Esophagus muscularis mucosa (tissue), 4 donors: Measurements from ENCODE around the gene ITSN2. TPM values are rescaled to one million over a fixed set of nuclear protein-coding genes. Genes with fewer than 3 reads are reported as not detected.

Experiments
- DNase-seq: peaks from one replicate; pipeline ENCODE4 v3.0.0-alpha.2; 2017; ENCODE audit errors: extremely low spot score
- H3K27ac ChIP-seq, 4 donors: fragments of 200-600 bp; sonication (generic); replicated peaks in 1 of 4; 1 replicate in 3 of 4; 2 replicates in 1 of 4; pipeline ENCODE4 v1.5.1; 2016 to 2019; ENCODE audit warnings: mild to moderate bottlenecking in 1 of 4
- H3K27me3 ChIP-seq, 4 donors: fragments of 200-600 bp; sonication (generic); one replicate each; pipeline versions ENCODE4 v1.5.1 to v1.6.0; 2016 to 2019
- H3K36me3 ChIP-seq, 4 donors: fragments of 200-600 bp; sonication (generic); one replicate each; pipeline ENCODE4 v1.5.1; 2016 to 2019
- H3K4me1 ChIP-seq, 4 donors: fragments of 200-600 bp; sonication (generic); one replicate each; pipeline ENCODE4 v1.5.1; 2016 to 2019
- H3K4me3 ChIP-seq, 4 donors: fragments of 200-600 bp; sonication (generic); 1 replicate in 2 of 4; 2 replicates in 2 of 4; pipeline ENCODE4 v1.5.1; 2016 to 2019; ENCODE audit warnings: mild to moderate bottlenecking in 4 of 4, moderate library complexity in 1 of 4
- H3K9me3 ChIP-seq, 4 donors: fragments of 200-600 bp; sonication (generic); 1 replicate in 3 of 4; 2 replicates in 1 of 4; pipeline ENCODE4 v1.5.1; 2016 to 2019
- CTCF ChIP-seq, 3 experiments: fragments of 200-600 bp in 2 of 3; fragments of 450-650 bp in 1 of 3; sonication (generic) in 2 of 3; IDR thresholded peaks; one replicate each; pipeline ENCODE4 v1.5.1; 2017 to 2019; ENCODE audit warnings: antibody characterized with exemption in 3 of 3, mild to moderate bottlenecking in 2 of 3, moderate library complexity in 1 of 3
- EP300 ChIP-seq: sonication (generic); formaldehyde crosslinking; IDR thresholded peaks from one replicate; pipeline ENCODE4 v1.6.1; 2017; ENCODE audit warnings: antibody characterized with exemption
- POLR2A ChIP-seq: fragments of 450-650 bp; IDR thresholded peaks from one replicate; pipeline ENCODE4 v1.6.1; 2017; ENCODE audit warnings: antibody characterized with exemption, moderate library complexity, mild to moderate bottlenecking, low read depth
- POLR2AphosphoS5 ChIP-seq, 2 donors: sonication (generic); formaldehyde crosslinking; IDR thresholded peaks; one replicate each; pipeline ENCODE4 v1.6.1; 2017; ENCODE audit warnings: antibody characterized with exemption in 2 of 2
- WGBS: methylation state at CpG from one replicate; pipeline ENCODE4 v1.1.5; 2018; 5-methylcytosine and 5-hydroxymethylcytosine counted together
- intact Hi-C: fragments of 100-400 bp; cut with DNase I; formaldehyde crosslinking; loops from one replicate; pipeline ENCODE4 v1.15.1; 2023
- total RNA-seq, 4 donors: library from RNA; depleted of rRNA; stranded (reverse); fragments of >200 nt; gene quantifications; one replicate each; pipeline versions ENCODE4 v1.1.0 to v1.2.1, GENCODE V29; 2016

ITSN2 gene
- total RNA-seq, 4 donors from 2014 or later, result 47.0 to 60.2 (median 53.6) TPM

GRCh38 chr2:24210723-24211122 is 149.6 kb downstream of the ITSN2 start:
- Histone ChIP-seq H3K4me1 (no peaks in the 10 kb centered on the region), H3K36me3 (peaks cover 66 to 95% (median 81%) of the 10 kb centered on the region in 4 donors), H3K9me3 (no peaks in the 10 kb centered on the region), H3K27me3 (no peaks in the 10 kb centered on the region), H3K4me3 (no peak overlapping the region), H3K27ac (no peak overlapping the region)
- WGBS, result 92% methylated on average over 14 of the region's 21 CpGs
- TF ChIP-seq POLR2A, result no peak
- TF ChIP-seq EP300, result no peak
- no peak for DNase-seq
- intact Hi-C loops, result no loop called here

- no peak overlapping the region for H3K4me3 ChIP-seq
- intact Hi-C loops, result no loop called here
- TF ChIP-seq EP300, result no peak
- no peak for TF ChIP-seq POLR2AphosphoS5 (IDR thresholded peaks at IDR 0.05)
- TF ChIP-seq CTCF (IDR thresholded peaks at IDR 0.05), result no peak
- no peak for TF ChIP-seq POLR2A
- no peaks in the 10 kb centered on the region for H3K4me1 ChIP-seq
- H3K27ac ChIP-seq, result no peak overlapping the region
- DNase-seq, result no peak
- H3K27me3 ChIP-seq, result no peaks in the 10 kb centered on the region
- WGBS, result 91% methylated on average over 2 of the region's 2 CpGs
- H3K9me3 ChIP-seq, result no peaks in the 10 kb centered on the region
- H3K36me3 ChIP-seq, result peaks cover 65 to 95% (median 82%) of the 10 kb centered on the region in 4 donors
Observed at GRCh38 chr2:24210106-24210455, 150.3 kb downstream of the ITSN2 start.

- Histone ChIP-seq H3K4me1 (no peaks in the 10 kb centered on the region), H3K9me3 (no peaks in the 10 kb centered on the region), H3K4me3 (no peak overlapping the region), H3K27me3 (no peaks in the 10 kb centered on the region), H3K27ac (no peak overlapping the region), H3K36me3 (peaks cover 71 to 96% (median 85%) of the 10 kb centered on the region in 4 donors)
- TF ChIP-seq CTCF (IDR thresholded peaks at IDR 0.05), result no peak
- no peak for TF ChIP-seq EP300
- no peak for TF ChIP-seq POLR2AphosphoS5 (IDR thresholded peaks at IDR 0.05)
- intact Hi-C loops, result no loop called here
- 80% methylated on average over 16 of the region's 17 CpGs for WGBS
- DNase-seq, result no peak
Observed at GRCh38 chr2:24209389-24210105, 150.8 kb downstream of the ITSN2 start.

- H3K27ac ChIP-seq, result no peak overlapping the region
- no peak for TF ChIP-seq POLR2AphosphoS5 (IDR thresholded peaks at IDR 0.05)
- no peak for TF ChIP-seq EP300
- no peak for TF ChIP-seq CTCF (IDR thresholded peaks at IDR 0.05)
- TF ChIP-seq POLR2A, result no peak
- no peaks in the 10 kb centered on the region for H3K4me1 ChIP-seq
- DNase-seq, result no peak
- H3K9me3 ChIP-seq, result no peaks in the 10 kb centered on the region
- intact Hi-C loops, result no loop called here
- no peak overlapping the region for H3K4me3 ChIP-seq
- WGBS, result 95% methylated on average over 13 of the region's 16 CpGs
- peaks cover 81 to 98% (median 91%) of the 10 kb centered on the region in 4 donors for H3K36me3 ChIP-seq
- H3K27me3 ChIP-seq, result no peaks in the 10 kb centered on the region
Observed at GRCh38 chr2:24208490-24208889, 151.8 kb downstream of the ITSN2 start.

- intact Hi-C loops, result no loop called here
- no peaks in the 10 kb centered on the region for H3K9me3 ChIP-seq
- 90% methylated on average over 11 of the region's 11 CpGs for WGBS
- no peak for TF ChIP-seq EP300
- no peak for TF ChIP-seq POLR2A
- TF ChIP-seq POLR2AphosphoS5 (IDR thresholded peaks at IDR 0.05), result no peak
- TF ChIP-seq CTCF (IDR thresholded peaks at IDR 0.05), result no peak
- H3K36me3 ChIP-seq, result peaks cover 78 to 100% (median 91%) of the 10 kb centered on the region in 4 donors
- no peaks in the 10 kb centered on the region for H3K27me3 ChIP-seq
- no peaks in the 10 kb centered on the region for H3K4me1 ChIP-seq
- H3K4me3 ChIP-seq, result no peak overlapping the region
- no peak for DNase-seq
- H3K27ac ChIP-seq, result no peak overlapping the region
Observed at GRCh38 chr2:24207359-24207758, 153.0 kb downstream of the ITSN2 start.
